Thyroid gland (tissue), 4 donors: ENCODE results near the gene RDM1. TPM values are rescaled to one million over a fixed set of nuclear protein-coding genes. Genes with fewer than 3 reads are reported as not detected.

Source experiments
- DNase-seq, 2 donors: peaks; one replicate each; pipeline ENCODE4 v3.0.0-alpha.2; 2019
- H3K27ac ChIP-seq, 3 donors: fragments of 200-600 bp; sonication (generic); 1 replicate in 2 of 3; 2 replicates in 1 of 3; pipeline ENCODE4 v1.5.1; 2016 to 2019; ENCODE audit warnings: mild to moderate bottlenecking in 1 of 3, moderate library complexity in 1 of 3
- H3K27me3 ChIP-seq: fragments of 200-600 bp; sonication (generic); one replicate; pipeline ENCODE4 v1.5.1; 2019
- H3K36me3 ChIP-seq, 2 donors: fragments of 200-600 bp; sonication (generic); one replicate each; pipeline ENCODE4 v1.5.1; 2016 to 2019
- H3K4me1 ChIP-seq, 2 donors: fragments of 200-600 bp; sonication (generic); one replicate each; pipeline ENCODE4 v1.5.1; 2017 to 2019
- H3K4me3 ChIP-seq, 3 donors: fragments of 200-600 bp; sonication (generic); replicated peaks in 1 of 3; 1 replicate in 2 of 3; 2 replicates in 1 of 3; pipeline ENCODE4 v1.5.1; 2016; ENCODE audit warnings: mild to moderate bottlenecking in 1 of 3
- H3K9me3 ChIP-seq: fragments of 200-600 bp; sonication (generic); one replicate; pipeline ENCODE4 v1.5.1; 2017
- POLR2A ChIP-seq, 2 donors: fragments of 450-650 bp; IDR thresholded peaks; one replicate each; pipeline ENCODE4 v1.6.1; 2017; ENCODE audit warnings: antibody characterized with exemption in 2 of 2, mild to moderate bottlenecking in 2 of 2, moderate library complexity in 1 of 2
- WGBS, 2 donors: methylation state at CpG; one replicate each; pipeline ENCODE4 v1.1.5; 2017; 5-methylcytosine and 5-hydroxymethylcytosine counted together
- intact Hi-C: fragments of 100-400 bp; cut with DNase I; formaldehyde crosslinking; loops from one replicate; pipeline ENCODE4 v1.15.1; 2023
- total RNA-seq, 4 donors: library from RNA; depleted of rRNA; stranded (reverse); fragments of >200 nt; gene quantifications; one replicate each; pipeline ENCODE4 v1.2.3, GENCODE V29; 2016
- TF ChIP-seq, protein P1 (sequence below), 6 experiments: fragments of 200-600 bp in 3 of 6; fragments of 450-650 bp in 3 of 6; sonication (generic) in 3 of 6; IDR thresholded peaks; one replicate each; pipeline ENCODE4 v1.5.1; 2016 to 2019; ENCODE audit warnings: antibody characterized with exemption in 6 of 6, mild to moderate bottlenecking in 2 of 6, inconsistent platforms in 1 of 6, moderate library complexity in 1 of 6

Gene RDM1
- total RNA-seq, 4 donors from 2014 or later = 0.93 TPM; not detected in 3

DNA sequence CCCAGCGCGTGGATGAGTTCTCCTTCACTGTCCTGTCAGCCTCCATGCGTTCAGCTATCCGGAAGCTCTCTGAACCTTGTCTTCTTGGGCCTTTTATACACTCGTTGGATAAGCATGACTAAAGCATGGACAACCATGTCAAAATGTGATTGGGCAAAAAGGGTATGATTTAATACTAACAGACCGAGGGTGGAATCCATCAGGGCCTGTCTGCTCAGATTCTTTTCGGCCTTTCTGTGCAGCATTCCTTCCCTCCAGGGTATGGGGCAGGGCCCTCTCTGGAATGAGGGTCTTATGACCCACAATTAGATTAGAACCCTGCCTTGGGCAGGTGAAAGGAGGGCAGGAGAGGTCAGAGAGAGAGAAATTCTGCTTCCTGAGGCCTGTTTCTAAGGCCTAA lies 36.4 kb downstream of the RDM1 start:
- Histone ChIP-seq H3K9me3 (no peaks in the 10 kb centered on the region), H3K27me3 (no peaks in the 10 kb centered on the region), H3K27ac (no peak overlapping the region), H3K4me3 (no peak overlapping the region), H3K36me3 (no peaks in the 10 kb centered on the region), H3K4me1 (peaks cover 0 to 3% of the 10 kb centered on the region in 2 donors)
- 84 to 89% methylated on average over 7 of the region's 7 CpGs for WGBS, 2 donors
- TF ChIP-seq, protein P1, sequence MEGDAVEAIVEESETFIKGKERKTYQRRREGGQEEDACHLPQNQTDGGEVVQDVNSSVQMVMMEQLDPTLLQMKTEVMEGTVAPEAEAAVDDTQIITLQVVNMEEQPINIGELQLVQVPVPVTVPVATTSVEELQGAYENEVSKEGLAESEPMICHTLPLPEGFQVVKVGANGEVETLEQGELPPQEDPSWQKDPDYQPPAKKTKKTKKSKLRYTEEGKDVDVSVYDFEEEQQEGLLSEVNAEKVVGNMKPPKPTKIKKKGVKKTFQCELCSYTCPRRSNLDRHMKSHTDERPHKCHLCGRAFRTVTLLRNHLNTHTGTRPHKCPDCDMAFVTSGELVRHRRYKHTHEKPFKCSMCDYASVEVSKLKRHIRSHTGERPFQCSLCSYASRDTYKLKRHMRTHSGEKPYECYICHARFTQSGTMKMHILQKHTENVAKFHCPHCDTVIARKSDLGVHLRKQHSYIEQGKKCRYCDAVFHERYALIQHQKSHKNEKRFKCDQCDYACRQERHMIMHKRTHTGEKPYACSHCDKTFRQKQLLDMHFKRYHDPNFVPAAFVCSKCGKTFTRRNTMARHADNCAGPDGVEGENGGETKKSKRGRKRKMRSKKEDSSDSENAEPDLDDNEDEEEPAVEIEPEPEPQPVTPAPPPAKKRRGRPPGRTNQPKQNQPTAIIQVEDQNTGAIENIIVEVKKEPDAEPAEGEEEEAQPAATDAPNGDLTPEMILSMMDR (IDR thresholded peaks at IDR 0.05) = no peak
- no peak for TF ChIP-seq POLR2A (IDR thresholded peaks at IDR 0.05)
- DNase-seq = no peak
- intact Hi-C loops = no loop called here

DNA sequence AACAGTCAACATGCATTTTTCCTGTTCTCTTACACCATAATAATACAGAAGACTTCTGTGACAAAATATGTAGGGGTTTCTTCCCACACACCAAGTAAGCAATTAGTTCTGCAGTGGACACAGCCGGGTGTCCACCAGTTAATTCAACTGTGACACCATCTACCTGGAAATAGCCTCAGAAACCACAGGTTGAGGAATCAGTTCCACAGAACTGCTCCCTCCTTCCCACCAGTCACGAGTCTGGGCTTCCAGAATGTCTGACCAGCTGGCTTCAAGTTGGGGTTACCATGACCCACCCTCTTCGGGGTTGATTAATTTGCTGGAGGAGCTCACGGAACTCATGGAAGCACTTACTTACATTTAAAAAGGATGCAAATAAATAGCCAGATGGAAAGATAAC lies 36.8 kb downstream of the RDM1 start:
- Histone ChIP-seq H3K4me1 (peaks cover 0 to 3% of the 10 kb centered on the region in 2 donors), H3K9me3 (no peaks in the 10 kb centered on the region), H3K4me3 (no peak overlapping the region), H3K27ac (no peak overlapping the region), H3K27me3 (no peaks in the 10 kb centered on the region), H3K36me3 (no peaks in the 10 kb centered on the region)
- TF ChIP-seq, protein P1 (IDR thresholded peaks at IDR 0.05) = no peak
- TF ChIP-seq POLR2A (IDR thresholded peaks at IDR 0.05) = no peak
- 94 to 98% methylated on average over 4 of the region's 4 CpGs for WGBS, 2 donors
- intact Hi-C loops = no loop called here
- DNase-seq = no peak

DNA sequence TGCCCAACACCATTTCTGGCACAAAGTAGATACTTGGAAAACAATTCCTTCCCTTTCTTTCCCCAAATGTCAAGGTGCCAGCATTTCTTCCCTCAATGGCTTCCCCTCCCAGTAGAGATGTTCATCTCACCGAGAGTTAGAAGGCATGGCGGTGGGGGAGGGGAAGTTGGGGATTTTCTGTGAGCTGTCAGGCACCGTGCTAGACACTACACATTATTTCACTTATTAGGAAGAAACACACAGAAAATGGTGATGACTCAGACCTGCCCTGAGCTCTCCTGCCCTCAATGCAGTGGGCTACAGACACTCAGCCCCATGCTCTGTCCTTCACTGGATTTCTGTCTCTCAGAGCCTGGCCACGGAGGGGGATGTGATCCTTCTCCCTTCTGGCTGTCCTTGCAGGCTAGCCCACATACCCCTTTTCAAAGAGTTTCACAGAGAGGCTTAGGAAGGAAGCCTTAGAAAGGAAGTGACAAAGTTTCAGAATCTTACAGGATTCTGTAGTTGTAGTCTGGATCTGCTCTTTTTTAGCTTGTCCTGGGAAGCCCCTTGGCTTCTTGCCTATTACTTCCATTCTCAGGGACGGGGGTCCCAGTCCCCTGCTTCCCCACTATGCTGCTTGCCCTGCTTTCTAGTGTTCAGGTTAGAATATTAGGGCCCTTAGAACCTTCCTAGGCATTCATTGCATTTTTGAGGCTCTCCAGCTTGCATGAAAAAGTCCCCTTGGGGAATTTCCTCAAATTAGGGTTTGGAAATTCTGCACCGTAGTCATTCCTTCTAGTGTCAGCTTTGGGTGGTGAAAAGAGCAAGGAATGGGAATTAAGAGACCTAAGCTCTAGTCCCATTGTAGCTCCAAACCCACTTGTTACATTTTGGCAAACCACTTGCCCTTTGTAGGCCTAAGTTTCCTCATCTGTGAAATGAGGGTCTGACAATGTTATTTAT lies 38.2 kb downstream of the RDM1 start:
- Histone ChIP-seq H3K9me3 (no peaks in the 10 kb centered on the region), H3K27ac (no peak overlapping the region), H3K4me3 (no peak overlapping the region), H3K27me3 (no peaks in the 10 kb centered on the region), H3K4me1 (peaks cover 0 to 3% of the 10 kb centered on the region in 2 donors), H3K36me3 (no peaks in the 10 kb centered on the region)
- TF ChIP-seq, protein P1 (IDR thresholded peaks at IDR 0.05) = no peak
- no peak for TF ChIP-seq POLR2A (IDR thresholded peaks at IDR 0.05)
- intact Hi-C loops = no loop called here
- 59 to 63% methylated on average over 6 of the region's 6 CpGs for WGBS, 2 donors
- DNase-seq = no peak

DNA sequence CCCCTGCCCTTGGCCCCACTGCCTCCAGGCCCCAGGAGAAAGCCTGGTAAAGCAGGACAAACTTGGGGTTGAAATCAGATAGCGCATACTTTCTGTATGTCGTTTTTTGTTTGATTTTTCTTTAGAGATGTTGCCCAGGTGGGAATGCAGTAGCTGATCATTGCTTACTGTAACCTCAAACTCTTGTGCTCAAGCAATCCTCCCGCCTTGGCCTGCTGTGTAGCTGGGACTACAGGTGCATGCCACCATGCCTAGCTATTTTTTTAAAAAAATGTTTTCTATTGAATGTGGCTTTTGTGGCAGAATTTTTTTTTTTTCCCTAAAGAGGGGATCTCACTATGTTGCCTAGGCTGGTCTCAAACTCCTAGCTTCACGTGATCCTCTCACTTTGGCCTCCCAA lies 39.3 kb downstream of the RDM1 start:
- Histone ChIP-seq H3K4me1 (peaks cover 0 to 3% of the 10 kb centered on the region in 2 donors), H3K36me3 (no peaks in the 10 kb centered on the region), H3K9me3 (no peaks in the 10 kb centered on the region), H3K27me3 (no peaks in the 10 kb centered on the region), H3K4me3 (no peak overlapping the region), H3K27ac (no peak overlapping the region)
- TF ChIP-seq, protein P1 (IDR thresholded peaks at IDR 0.05) = no peak
- TF ChIP-seq POLR2A (IDR thresholded peaks at IDR 0.05) = no peak
- DNase-seq = no peak
- intact Hi-C loops = no loop called here
- 84 to 86% methylated on average over 4 of the region's 4 CpGs for WGBS, 2 donors

DNA sequence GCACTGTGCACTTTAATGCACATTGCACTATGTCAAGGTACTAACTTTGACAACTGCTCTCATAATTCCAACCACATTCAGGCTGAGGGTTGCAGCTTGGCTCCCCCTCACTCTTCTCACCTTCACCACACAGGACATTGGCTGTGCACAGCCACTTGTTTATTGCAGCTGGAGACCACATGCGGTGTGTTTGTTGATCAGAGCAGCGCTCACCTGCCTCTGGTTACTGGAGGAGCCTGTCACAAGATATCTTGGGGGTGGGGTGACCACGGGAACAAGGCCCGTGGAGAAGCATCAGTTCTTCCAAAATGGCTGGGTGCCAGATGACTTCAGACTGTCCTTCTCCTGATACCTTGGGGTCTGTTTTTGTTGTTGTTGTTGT lies 39.8 kb downstream of the RDM1 start:
- intact Hi-C loops = no loop called here
- TF ChIP-seq, protein P1 (IDR thresholded peaks at IDR 0.05) = no peak
- no peak for TF ChIP-seq POLR2A (IDR thresholded peaks at IDR 0.05)
- H3K4me3 ChIP-seq = no peak overlapping the region
- H3K27me3 ChIP-seq = no peaks in the 10 kb centered on the region
- no peaks in the 10 kb centered on the region for H3K9me3 ChIP-seq
- no peak overlapping the region for H3K27ac ChIP-seq
- no peaks in the 10 kb centered on the region for H3K36me3 ChIP-seq
- peaks cover 0 to 3% of the 10 kb centered on the region in 2 donors for H3K4me1 ChIP-seq
- DNase-seq = peak; percentile 14 to 24
- WGBS, 2 donors = 52 to 68% methylated on average over 4 of the region's 4 CpGs
